Measurements from ENCODE around the gene TNFRSF25.

DNA sequence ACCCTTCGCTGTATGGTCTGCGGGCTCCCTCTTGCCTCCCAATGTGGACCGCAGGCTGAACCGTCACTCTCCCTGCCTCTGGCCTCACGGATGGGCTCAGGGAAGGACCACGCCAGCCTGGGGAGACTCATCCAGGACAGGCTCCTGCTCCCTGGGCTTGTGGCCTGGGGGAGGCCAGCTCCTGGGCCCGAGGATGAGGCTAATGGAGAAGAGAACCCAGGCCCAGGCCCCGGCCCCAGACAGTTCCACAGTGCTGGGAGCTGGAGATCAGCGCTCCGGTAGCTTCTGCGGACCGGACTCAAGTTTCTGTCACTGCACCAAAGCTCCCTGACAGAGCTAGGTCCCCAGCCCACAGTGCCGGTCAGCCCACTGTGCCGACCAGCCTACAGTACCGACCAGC is 38.9 kb upstream of the TNFRSF25 start:
- TF ChIP-seq SMC3 (IDR thresholded peaks at IDR 0.05; ENCODE audit: low read depth, low read length), result no peak
- TF ChIP-seq, protein P1, sequence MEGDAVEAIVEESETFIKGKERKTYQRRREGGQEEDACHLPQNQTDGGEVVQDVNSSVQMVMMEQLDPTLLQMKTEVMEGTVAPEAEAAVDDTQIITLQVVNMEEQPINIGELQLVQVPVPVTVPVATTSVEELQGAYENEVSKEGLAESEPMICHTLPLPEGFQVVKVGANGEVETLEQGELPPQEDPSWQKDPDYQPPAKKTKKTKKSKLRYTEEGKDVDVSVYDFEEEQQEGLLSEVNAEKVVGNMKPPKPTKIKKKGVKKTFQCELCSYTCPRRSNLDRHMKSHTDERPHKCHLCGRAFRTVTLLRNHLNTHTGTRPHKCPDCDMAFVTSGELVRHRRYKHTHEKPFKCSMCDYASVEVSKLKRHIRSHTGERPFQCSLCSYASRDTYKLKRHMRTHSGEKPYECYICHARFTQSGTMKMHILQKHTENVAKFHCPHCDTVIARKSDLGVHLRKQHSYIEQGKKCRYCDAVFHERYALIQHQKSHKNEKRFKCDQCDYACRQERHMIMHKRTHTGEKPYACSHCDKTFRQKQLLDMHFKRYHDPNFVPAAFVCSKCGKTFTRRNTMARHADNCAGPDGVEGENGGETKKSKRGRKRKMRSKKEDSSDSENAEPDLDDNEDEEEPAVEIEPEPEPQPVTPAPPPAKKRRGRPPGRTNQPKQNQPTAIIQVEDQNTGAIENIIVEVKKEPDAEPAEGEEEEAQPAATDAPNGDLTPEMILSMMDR (IDR thresholded peaks at IDR 0.05), result no peak
- TF ChIP-seq EP300 (IDR thresholded peaks at IDR 0.05; ENCODE audit: borderline replicate concordance in 1 of 2, low read depth in 1 of 2, low read length in 1 of 2), result no peak
- no peak for TF ChIP-seq RFX5 (IDR thresholded peaks at IDR 0.05; ENCODE audit: low read length)
